HFFc6 (cell line): ENCODE results near the gene DHFR. TPM values are rescaled to one million over a fixed set of nuclear protein-coding genes. Genes with fewer than 3 reads are reported as not detected.
"Not testable (repeated sequence)": the region's sequence is repeated elsewhere in the genome, so short reads cannot be mapped to it uniquely, and the experiment has no call there.

Source experiments
- DNase-seq: peaks from one replicate; pipeline ENCODE4 v3.0.0-alpha.2; 2018
- H3K27ac Mint-ChIP-seq: 2 replicates; pipeline ENCODE4 v1.8.0; 2020; ENCODE audit warnings: mild to moderate bottlenecking, mixed read lengths
- H3K27me3 Mint-ChIP-seq: 2 replicates; pipeline ENCODE4 v1.8.0; 2021; ENCODE audit warnings: mild to moderate bottlenecking, moderate library complexity, mixed read lengths; ENCODE audit not compliant: insufficient read depth
- H3K36me3 Mint-ChIP-seq: 2 replicates; pipeline ENCODE4 v1.8.0; 2021; ENCODE audit warnings: low read depth, mixed read lengths
- H3K4me1 Mint-ChIP-seq: 2 replicates; pipeline ENCODE4 v1.8.0; 2020; ENCODE audit warnings: low read depth, mixed read lengths
- H3K4me3 Mint-ChIP-seq: 2 replicates; pipeline ENCODE4 v1.8.0; 2020; ENCODE audit warnings: mild to moderate bottlenecking, moderate library complexity, mixed read lengths
- H3K9me3 Mint-ChIP-seq: 2 replicates; pipeline ENCODE4 v1.8.0; 2020; ENCODE audit warnings: mild to moderate bottlenecking, mixed read lengths
- CTCF ChIP-seq: fragments of 200-600 bp; sonication (generic); IDR thresholded peaks from 2 replicates; pipeline ENCODE4 v1.5.0; 2021; ENCODE audit warnings: antibody characterized with exemption, mild to moderate bottlenecking
- total RNA-seq, 6 experiments: library from RNA; stranded (reverse); fragmentation: NEBNext Ultra II Directional; extraction: Animal tissue kit (Norgen Biotek cat#: 25700); gene quantifications; 2 replicates in 1 of 6; 3 replicates in 5 of 6; pipeline ENCODE4 v1.2.3, GENCODE V29; 2021

Gene DHFR
- total RNA-seq, 6 experiments from 2014 or later: 22.8 to 45.3 (median 38.6) TPM

- no peaks in the 10 kb centered on the region for H3K9me3 Mint-ChIP-seq
- no peaks in the 10 kb centered on the region for H3K4me1 Mint-ChIP-seq
- H3K36me3 Mint-ChIP-seq: peaks cover 9% of the 10 kb centered on the region; the same call in 1 of the 2 replicates
- no peak overlapping the region for H3K4me3 Mint-ChIP-seq
- no peak for DNase-seq
- no peak overlapping the region for H3K27ac Mint-ChIP-seq
- TF ChIP-seq CTCF: no peak
- no peaks in the 10 kb centered on the region for H3K27me3 Mint-ChIP-seq
Observed at GRCh38 chr5:80667384-80667783, 12.6 kb upstream of the DHFR start.

GRCh38 chr5:80665057-80665456 is 10.3 kb upstream of the DHFR start:
- H3K36me3 Mint-ChIP-seq: peaks cover 22% of the 10 kb centered on the region
- H3K9me3 Mint-ChIP-seq: no peaks in the 10 kb centered on the region
- no peak for DNase-seq
- TF ChIP-seq CTCF: no peak
- no peak overlapping the region for H3K4me3 Mint-ChIP-seq
- H3K4me1 Mint-ChIP-seq: peaks cover 7% of the 10 kb centered on the region
- H3K27me3 Mint-ChIP-seq: no peaks in the 10 kb centered on the region
- H3K27ac Mint-ChIP-seq: no peak overlapping the region

- no peak for DNase-seq
- Mint-ChIP-seq H3K9me3 (no peaks in the 10 kb centered on the region), H3K36me3 (peaks cover 30% of the 10 kb centered on the region), H3K4me1 (peaks cover 18% of the 10 kb centered on the region), H3K27me3 (no peaks in the 10 kb centered on the region; the same call in 1 of the 2 replicates), H3K4me3 (no peak overlapping the region), H3K27ac (no peak overlapping the region)
- TF ChIP-seq CTCF: no peak
Observed at GRCh38 chr5:80662108-80662507, 7.3 kb upstream of the DHFR start.

GRCh38 chr5:80660661-80661060 is 5.9 kb upstream of the DHFR start:
- H3K36me3 Mint-ChIP-seq: peaks cover 26% of the 10 kb centered on the region

GRCh38 chr5:80659106-80659505 is 4.3 kb upstream of the DHFR start:
- DNase-seq: peak; percentile 20
- no peak overlapping the region for H3K4me3 Mint-ChIP-seq
- peaks cover 26% of the 10 kb centered on the region for H3K36me3 Mint-ChIP-seq
- H3K9me3 Mint-ChIP-seq: no peaks in the 10 kb centered on the region
- no peak for TF ChIP-seq CTCF
- peaks cover 36% of the 10 kb centered on the region for H3K4me1 Mint-ChIP-seq
- H3K27me3 Mint-ChIP-seq: no peaks in the 10 kb centered on the region; the same call in 1 of the 2 replicates
- peak overlapping the region; percentile 8 for H3K27ac Mint-ChIP-seq

More at GRCh38 chr5:80660661-80661060, 5.9 kb upstream of the DHFR start:
- H3K27me3 Mint-ChIP-seq, H3K9me3 Mint-ChIP-seq, DNase-seq, H3K4me3 Mint-ChIP-seq: not testable (repeated sequence)
- Mint-ChIP-seq H3K27ac (0 out of 2 replicates have a peak overlapping the region, but pooled peaks have one; percentile 32), H3K4me1 (peaks cover 27% of the 10 kb centered on the region)

GRCh38 chr5:80656425-80656824 is 1.6 kb upstream of the DHFR start:
- Mint-ChIP-seq H3K27me3 (no peaks in the 10 kb centered on the region; the same call in 1 of the 2 replicates), H3K36me3 (peaks cover 31% of the 10 kb centered on the region), H3K27ac (peak overlapping the region; percentile 90), H3K9me3 (no peaks in the 10 kb centered on the region), H3K4me1 (peaks cover 47% of the 10 kb centered on the region), H3K4me3 (peak overlapping the region; percentile 31)
- no peak for DNase-seq
- peak; percentile 47 for TF ChIP-seq CTCF
